ENCODE data around the gene SLC46A1. TPM values are rescaled to one million over a fixed set of nuclear protein-coding genes. Genes with fewer than 3 reads are reported as not detected.

SLC46A1 gene
- total and polyA plus RNA-seq, 2 of the 8 experiments (the other 6 are each of a cell fraction or from before 2014, with no cell fraction given) = 5.3 to 8.7 TPM

DNA sequence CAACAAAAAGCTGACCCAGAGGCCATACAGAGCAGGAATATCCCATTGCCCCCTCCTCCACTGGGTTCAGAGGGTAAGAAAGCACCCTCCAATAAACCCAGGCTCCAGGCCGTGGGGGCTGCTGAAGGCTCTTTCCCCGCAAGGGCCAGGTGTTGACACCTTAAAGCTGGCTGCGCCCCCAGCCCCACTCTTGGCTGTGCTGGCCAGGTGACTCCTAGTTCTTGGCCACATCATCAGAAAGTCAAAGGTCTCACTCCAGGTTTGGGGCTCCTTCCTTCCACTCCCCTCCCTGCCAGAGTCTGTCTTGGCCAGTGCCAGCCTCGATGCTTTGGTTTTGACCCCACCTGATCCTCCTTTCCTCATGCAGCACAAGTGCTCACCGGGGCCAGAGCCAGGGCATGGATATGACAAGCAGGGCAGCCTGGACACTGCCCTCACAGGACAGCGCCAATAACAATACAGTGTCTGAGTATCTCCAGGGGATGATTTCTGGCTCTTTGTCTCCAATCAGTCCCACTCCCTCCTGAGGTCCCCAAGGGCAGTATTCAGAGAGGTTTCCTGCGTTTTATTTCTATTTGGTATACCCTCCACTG, 8.2 kb downstream of the SLC46A1 start (continued):
- TF ChIP-seq GABPA (IDR thresholded peaks at IDR 0.05; ENCODE audit: borderline replicate concordance, insufficient read depth, low read length) (no peak), JUN (IDR thresholded peaks at IDR 0.05; ENCODE audit: low read depth, low read length) (no peak), CHD7 (IDR thresholded peaks at IDR 0.05; ENCODE audit: insufficient replicate concordance, low read length) (no peak), CHD2 (IDR thresholded peaks at IDR 0.05; ENCODE audit: low read length) (no peak), SRF (IDR thresholded peaks at IDR 0.05; ENCODE audit: low read depth, low read length) (no peak), TCF12 (IDR thresholded peaks at IDR 0.05; ENCODE audit: low read depth, low read length) (no peak), YY1 (IDR thresholded peaks at IDR 0.05; ENCODE audit: low read depth, low read length) (no peak), POLR2A (IDR thresholded peaks at IDR 0.05; ENCODE audit: control extremely low read depth in 1 of 2, low read depth in 2 of 2, low read length in 2 of 2) (no peak), TEAD4 (IDR thresholded peaks at IDR 0.05; ENCODE audit: low read depth, low read length) (no peak), NANOG (IDR thresholded peaks at IDR 0.05; ENCODE audit: insufficient read depth, low read depth, low read length, poor library complexity, severe bottlenecking) (no peak)
- TF ChIP-seq, protein P1, sequence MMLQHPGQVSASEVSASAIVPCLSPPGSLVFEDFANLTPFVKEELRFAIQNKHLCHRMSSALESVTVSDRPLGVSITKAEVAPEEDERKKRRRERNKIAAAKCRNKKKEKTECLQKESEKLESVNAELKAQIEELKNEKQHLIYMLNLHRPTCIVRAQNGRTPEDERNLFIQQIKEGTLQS (IDR thresholded peaks at IDR 0.05; ENCODE audit: insufficient read depth, low read depth, low read length) = no peak
